ENCODE results near the gene XRCC6. TPM values are rescaled to one million over a fixed set of nuclear protein-coding genes. Genes with fewer than 3 reads are reported as not detected.

Gene XRCC6
- total and polyA plus RNA-seq, 2 of the 13 experiments (the other 11 are each of a cell fraction or from before 2014, with no cell fraction given): 124 to 625 TPM

DNA sequence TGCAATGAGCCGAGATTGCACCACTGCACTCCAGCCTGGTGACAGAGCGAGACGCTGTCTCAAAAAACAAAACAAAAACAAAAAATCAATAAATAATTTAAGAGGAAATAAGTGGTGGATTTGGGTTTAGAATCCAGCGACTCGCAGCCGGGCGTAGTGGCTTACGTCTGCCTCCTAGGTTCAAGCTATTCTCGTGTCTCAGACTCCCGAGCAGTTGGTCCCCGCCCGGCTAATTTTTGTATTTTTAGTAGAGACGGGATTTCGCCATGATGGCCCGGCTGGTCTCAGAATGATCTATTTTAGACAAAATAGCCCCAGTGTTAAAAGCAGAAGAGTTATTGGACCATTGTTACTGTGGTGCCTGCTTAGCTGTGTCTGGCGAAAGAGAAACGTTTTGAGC, 37.8 kb downstream of the XRCC6 start:
- POLR2A ChIA-PET: no interaction called here

More for the DNA sequence above, 37.8 kb downstream of the XRCC6 start:
- intact Hi-C loops (cut with micrococcal nuclease; ENCODE audit: unreplicated experiment) (no loop called here), in situ Hi-C loops (cut with HindIII; ENCODE audit: extremely low pct_ligation_motif_present, low pct_unique_long_range_greater_than_20kb) (no loop called here)
- TF ChIP-seq POLR2AphosphoS2 (IDR thresholded peaks at IDR 0.05; ENCODE audit: low read depth, low read length) (no peak), MIER3 (CRISPR knock-in tag; IDR thresholded peaks at IDR 0.05; ENCODE audit: borderline replicate concordance) (no peak), DMAP1 (CRISPR knock-in tag; IDR thresholded peaks at IDR 0.05) (no peak), ZNF83 (CRISPR knock-in tag; IDR thresholded peaks at IDR 0.05; ENCODE audit: borderline replicate concordance) (no peak), FOXP1 (IDR thresholded peaks at IDR 0.05) (no peak), FOXP1 (CRISPR knock-in tag; IDR thresholded peaks at IDR 0.05) (no peak), KDM1A (CRISPR knock-in tag; IDR thresholded peaks at IDR 0.05) (no peak), ZNF253 (CRISPR knock-in tag; IDR thresholded peaks at IDR 0.05; ENCODE audit: borderline replicate concordance) (no peak), ZNF451 (CRISPR knock-in tag; IDR thresholded peaks at IDR 0.05) (no peak), THAP11 (CRISPR knock-in tag; IDR thresholded peaks at IDR 0.05) (no peak)
- TF ChIP-seq, protein P1, sequence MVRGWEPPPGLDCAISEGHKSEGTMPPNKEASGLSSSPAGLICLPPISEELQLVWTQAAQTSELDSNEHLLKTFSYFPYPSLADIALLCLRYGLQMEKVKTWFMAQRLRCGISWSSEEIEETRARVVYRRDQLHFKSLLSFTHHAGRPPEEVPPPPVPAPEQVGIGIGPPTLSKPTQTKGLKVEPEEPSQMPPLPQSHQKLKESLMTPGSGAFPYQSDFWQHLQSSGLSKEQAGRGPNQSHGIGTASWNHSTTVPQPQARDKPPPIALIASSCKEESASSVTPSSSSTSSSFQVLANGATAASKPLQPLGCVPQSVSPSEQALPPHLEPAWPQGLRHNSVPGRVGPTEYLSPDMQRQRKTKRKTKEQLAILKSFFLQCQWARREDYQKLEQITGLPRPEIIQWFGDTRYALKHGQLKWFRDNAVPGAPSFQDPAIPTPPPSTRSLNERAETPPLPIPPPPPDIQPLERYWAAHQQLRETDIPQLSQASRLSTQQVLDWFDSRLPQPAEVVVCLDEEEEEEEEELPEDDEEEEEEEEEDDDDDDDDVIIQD (CRISPR knock-in tag; IDR thresholded peaks at IDR 0.05; ENCODE audit: low read depth): no peak
- TF ChIP-seq, protein P2, sequence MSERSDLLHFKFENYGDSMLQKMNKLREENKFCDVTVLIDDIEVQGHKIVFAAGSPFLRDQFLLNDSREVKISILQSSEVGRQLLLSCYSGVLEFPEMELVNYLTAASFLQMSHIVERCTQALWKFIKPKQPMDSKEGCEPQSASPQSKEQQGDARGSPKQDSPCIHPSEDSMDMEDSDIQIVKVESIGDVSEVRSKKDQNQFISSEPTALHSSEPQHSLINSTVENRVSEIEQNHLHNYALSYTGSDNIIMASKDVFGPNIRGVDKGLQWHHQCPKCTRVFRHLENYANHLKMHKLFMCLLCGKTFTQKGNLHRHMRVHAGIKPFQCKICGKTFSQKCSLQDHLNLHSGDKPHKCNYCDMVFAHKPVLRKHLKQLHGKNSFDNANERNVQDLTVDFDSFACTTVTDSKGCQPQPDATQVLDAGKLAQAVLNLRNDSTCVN (CRISPR knock-in tag; IDR thresholded peaks at IDR 0.05; ENCODE audit: borderline replicate concordance): no peak
- TF ChIP-seq, protein P3, sequence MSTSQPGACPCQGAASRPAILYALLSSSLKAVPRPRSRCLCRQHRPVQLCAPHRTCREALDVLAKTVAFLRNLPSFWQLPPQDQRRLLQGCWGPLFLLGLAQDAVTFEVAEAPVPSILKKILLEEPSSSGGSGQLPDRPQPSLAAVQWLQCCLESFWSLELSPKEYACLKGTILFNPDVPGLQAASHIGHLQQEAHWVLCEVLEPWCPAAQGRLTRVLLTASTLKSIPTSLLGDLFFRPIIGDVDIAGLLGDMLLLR (CRISPR knock-in tag; IDR thresholded peaks at IDR 0.05): no peak
- DNase-seq (ENCODE audit: low spot score): no peak
- H3K27me3 ChIP-seq (ENCODE audit: control insufficient read depth in 1 of 2, insufficient read depth in 2 of 2, low read length in 2 of 2): no peaks in the 10 kb centered on the region
- H3K9ac ChIP-seq (ENCODE audit: insufficient read depth, low read depth, low read length): no peak overlapping the region
- H3K4me2 ChIP-seq (ENCODE audit: low read depth, low read length): no peak overlapping the region
- ATAC-seq: no peak
- WGBS (ENCODE audit: low lambda C conversion rate): 97% methylated on average over 17 of the region's 17 CpGs
- no peak overlapping the region for H3K4me3 ChIP-seq (replicated peaks in 1 of 3; ENCODE audit: insufficient read depth in 1 of 3, low read depth in 2 of 3, low read length in 3 of 3)
- no peaks in the 10 kb centered on the region for H3K9me3 ChIP-seq (ENCODE audit: low read length)
- peaks cover 47 to 86% of the 10 kb centered on the region in 2 experiments for H3K36me3 ChIP-seq (replicated peaks in 1 of 2; ENCODE audit: control insufficient read depth in 1 of 2, insufficient read depth in 2 of 2, low read length in 2 of 2)
- BruUV-seq (replicated peaks): no TSS peak
- CTCF ChIA-PET (ENCODE audit: low intra/inter-chr PET ratio, low total read pairs): no interaction called here
- no peak for FAIRE-seq
- no peaks in the 10 kb centered on the region for H3K79me2 ChIP-seq (ENCODE audit: insufficient read depth, low read length)
- no peak overlapping the region for H2AFZ ChIP-seq (ENCODE audit: low read length)
- H3K4me1 ChIP-seq (ENCODE audit: insufficient read depth, low read length): peaks cover 13% of the 10 kb centered on the region
- no peaks in the 10 kb centered on the region for H4K20me1 ChIP-seq (ENCODE audit: insufficient read depth, low read length)
- H3K27ac ChIP-seq (ENCODE audit: extremely low read length, insufficient read depth, low read length): no peak overlapping the region
